ENCODE measurements around the gene SPDYE11.
"Not testable (repeated sequence)": the region's sequence is repeated elsewhere in the genome, so short reads cannot be mapped to it uniquely, and the experiment has no call there.

Gene SPDYE11

GRCh38 chr7:73057811-73058210 is at the start of gene SPDYE11:
SPDYE11 (minus strand) TSS chr7:73057911; CDS start chr7:73056111, 1,800 bp downstream.
- DNase-seq (ENCODE audit: low read depth); H3K4me3 ChIP-seq (ENCODE audit: low read depth, low read length); in situ Hi-C loops (cut with HindIII; ENCODE audit: low sequenced_read_pairs): not testable (repeated sequence)

GRCh38 chr7:73085938-73086337 is 28.2 kb upstream of the SPDYE11 start, which contains the start of gene SPDYE9:
SPDYE9 (minus strand) TSS chr7:73086038; CDS start chr7:73084238, 1,800 bp downstream.
- DNase-seq (ENCODE audit: low read depth); in situ Hi-C loops (cut with HindIII; ENCODE audit: low sequenced_read_pairs); H3K4me3 ChIP-seq (ENCODE audit: low read depth, low read length): not testable (repeated sequence)

GRCh38 chr7:73029666-73030065 is 28.0 kb downstream of the SPDYE11 start, which contains the start of gene SPDYE8:
SPDYE8 (minus strand) TSS chr7:73029766; CDS start chr7:73027966, 1,800 bp downstream.
- H3K4me3 ChIP-seq (ENCODE audit: low read depth, low read length); DNase-seq (ENCODE audit: low read depth); in situ Hi-C loops (cut with HindIII; ENCODE audit: low sequenced_read_pairs): not testable (repeated sequence)

GRCh38 chr7:73006491-73006890 is 51.2 kb downstream of the SPDYE11 start:
- peak overlapping the region; percentile 36 for H3K4me3 ChIP-seq (ENCODE audit: low read depth, low read length)
- DNase-seq (ENCODE audit: low read depth); in situ Hi-C loops (cut with HindIII; ENCODE audit: low sequenced_read_pairs): not testable (repeated sequence)

- in situ Hi-C loops (cut with HindIII; ENCODE audit: low sequenced_read_pairs); DNase-seq (ENCODE audit: low read depth): not testable (repeated sequence)
- peak overlapping the region; percentile 47 for H3K4me3 ChIP-seq (ENCODE audit: low read depth, low read length)
Measured at GRCh38 chr7:73005693-73006447, 51.8 kb downstream of the SPDYE11 start.

GRCh38 chr7:73005356-73005692 is 52.4 kb downstream of the SPDYE11 start:
- DNase-seq (ENCODE audit: low read depth); in situ Hi-C loops (cut with HindIII; ENCODE audit: low sequenced_read_pairs): not testable (repeated sequence)
- H3K4me3 ChIP-seq (ENCODE audit: low read depth, low read length): peak overlapping the region; percentile 47

- H3K4me3 ChIP-seq (ENCODE audit: low read depth, low read length); in situ Hi-C loops (cut with HindIII; ENCODE audit: low sequenced_read_pairs); DNase-seq (ENCODE audit: low read depth): not testable (repeated sequence)
Measured at GRCh38 chr7:72997887-72998468, 59.7 kb downstream of the SPDYE11 start.

All from astrocyte of the cerebellum (primary cell).